OCI-LY3 (cell line): ENCODE data around the gene STUB1.

Source experiments
- H2AFZ ChIP-seq: fragments of 200-600, 300-600 bp; shearing (Covaris generic); 2 replicates; pipeline ENCODE4 v1.6.0; 2014; ENCODE audit warnings: antibody characterized with exemption, low read depth, low read length
- H3K27ac ChIP-seq: fragments of 200-600, 300-600 bp; sonication (generic); 2 replicates; pipeline ENCODE4 v1.5.1; 2014; ENCODE audit warnings: mild to moderate bottlenecking, low read length, moderate library complexity, mixed read lengths
- H3K27me3 ChIP-seq: fragments of 200-600, 300-600 bp; sonication (generic); 2 replicates; pipeline ENCODE4 v1.6.1; 2014; ENCODE audit warnings: low read depth, low read length, mixed read lengths
- H3K36me3 ChIP-seq: fragments of 200-600, 300-600 bp; sonication (generic); replicated peaks from 2 replicates; pipeline ENCODE3; 2014; ENCODE audit warnings: low read depth, low read length, mixed read lengths
- H3K4me1 ChIP-seq: fragments of 300-600, 200-600 bp; sonication (generic); 2 replicates; pipeline ENCODE4 v1.6.1; 2014; ENCODE audit warnings: low read length, mixed read lengths
- H3K4me2 ChIP-seq: fragments of 200-600, 300-600 bp; sonication (generic); 2 replicates; pipeline ENCODE4 v1.6.1; 2014; ENCODE audit warnings: low read length, mixed read lengths
- H3K4me3 ChIP-seq: fragments of 300-600, 200-600 bp; sonication (generic); 2 replicates; pipeline ENCODE4 v1.5.1; 2014; ENCODE audit warnings: antibody characterized with exemption, mild to moderate bottlenecking, low read length, moderate library complexity
- H3K79me2 ChIP-seq: fragments of 300-600, 200-600 bp; shearing (Covaris generic); 2 replicates; pipeline ENCODE4 v1.6.1; 2014; ENCODE audit warnings: mild to moderate bottlenecking, low read length, mixed read lengths
- H3K9ac ChIP-seq: fragments of 300-600, 200-600 bp; shearing (Covaris generic); 2 replicates; pipeline ENCODE4 v1.6.0; 2014; ENCODE audit warnings: mild to moderate bottlenecking, low read length, moderate library complexity
- H3K9me3 ChIP-seq: fragments of 200-600, 300-600 bp; shearing (Covaris generic); 2 replicates; pipeline ENCODE4 v1.6.1; 2014; ENCODE audit warnings: low read length, mixed read lengths; ENCODE audit not compliant: insufficient read depth
- H4K20me1 ChIP-seq: fragments of 200-600, 300-600 bp; sonication (generic); 2 replicates; pipeline ENCODE4 v1.6.1; 2016; ENCODE audit warnings: low read length, mixed read lengths; ENCODE audit not compliant: insufficient read depth
- EZH2phosphoT487 ChIP-seq: fragments of 200-600 bp; shearing (Covaris generic); IDR thresholded peaks from 2 replicates; pipeline ENCODE4 v1.6.1; 2018; ENCODE audit warnings: antibody characterized with exemption, mixed run types, low read depth
- TF ChIP-seq, protein P1 (sequence below): fragments of 200-600, 300-600 bp; sonication (generic); IDR thresholded peaks from 2 replicates; pipeline ENCODE4 v1.5.1; 2014; ENCODE audit warnings: antibody characterized with exemption, low read length, low read depth

Gene STUB1

DNA sequence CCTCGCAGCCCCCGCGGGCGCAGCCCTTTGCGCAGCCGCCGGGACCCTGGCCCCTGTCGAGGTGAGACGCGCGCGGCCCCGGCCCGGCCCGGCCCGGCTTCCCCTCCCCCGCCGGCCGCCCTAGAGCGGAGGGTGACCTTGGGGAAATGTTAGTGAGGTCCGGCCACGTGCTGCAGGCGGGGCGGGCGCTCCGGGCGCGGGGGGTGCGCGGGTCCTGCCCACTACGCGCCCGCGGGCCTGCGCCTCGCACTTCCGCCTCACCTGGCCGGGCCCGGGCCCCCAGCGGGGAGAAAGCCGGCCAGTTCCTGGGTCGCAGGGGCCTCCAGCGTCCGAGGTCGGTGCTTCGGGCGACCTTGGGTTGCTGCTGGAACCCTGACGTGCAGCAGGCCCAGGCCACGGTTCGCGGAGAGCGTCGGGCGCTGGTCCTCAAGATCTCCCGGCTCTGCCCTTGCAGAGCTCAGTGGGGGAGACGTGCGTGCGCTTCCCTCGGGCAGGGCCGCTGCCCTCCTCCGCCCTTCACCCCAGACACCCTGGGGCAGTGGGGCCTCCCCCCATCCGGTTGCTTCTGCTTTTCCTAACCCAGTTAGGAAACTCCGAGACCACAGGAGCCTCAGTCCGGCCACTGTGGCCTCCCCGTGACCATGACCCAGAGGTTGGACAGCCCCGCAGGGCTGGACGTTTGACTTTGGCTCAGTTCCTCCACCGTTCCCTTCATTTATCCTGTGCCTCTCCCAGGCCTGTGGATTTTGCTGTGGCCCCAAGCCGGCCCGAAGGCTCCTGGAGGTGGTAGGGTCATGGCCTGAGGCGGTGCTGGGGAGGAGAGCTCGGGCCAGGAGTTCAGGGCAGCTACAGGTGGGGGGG lies 37.8 kb upstream of the STUB1 start:
- Histone ChIP-seq H3K4me2 (peak overlapping the region; percentile 95), H3K9me3 (no peaks in the 10 kb centered on the region), H3K4me3 (peak overlapping the region; percentile 82), H3K79me2 (peaks cover 35% of the 10 kb centered on the region), H3K27ac (peak overlapping the region; percentile 55), H3K36me3 (peaks cover 3% of the 10 kb centered on the region), H3K27me3 (no peaks in the 10 kb centered on the region), H2AFZ (no peak overlapping the region), H4K20me1 (peaks cover 7% of the 10 kb centered on the region; the same call in 1 of the 2 replicates), H3K4me1 (peaks cover 17% of the 10 kb centered on the region), H3K9ac (peak overlapping the region; percentile 90)
- TF ChIP-seq EZH2phosphoT487: no peak
- TF ChIP-seq, protein P1, sequence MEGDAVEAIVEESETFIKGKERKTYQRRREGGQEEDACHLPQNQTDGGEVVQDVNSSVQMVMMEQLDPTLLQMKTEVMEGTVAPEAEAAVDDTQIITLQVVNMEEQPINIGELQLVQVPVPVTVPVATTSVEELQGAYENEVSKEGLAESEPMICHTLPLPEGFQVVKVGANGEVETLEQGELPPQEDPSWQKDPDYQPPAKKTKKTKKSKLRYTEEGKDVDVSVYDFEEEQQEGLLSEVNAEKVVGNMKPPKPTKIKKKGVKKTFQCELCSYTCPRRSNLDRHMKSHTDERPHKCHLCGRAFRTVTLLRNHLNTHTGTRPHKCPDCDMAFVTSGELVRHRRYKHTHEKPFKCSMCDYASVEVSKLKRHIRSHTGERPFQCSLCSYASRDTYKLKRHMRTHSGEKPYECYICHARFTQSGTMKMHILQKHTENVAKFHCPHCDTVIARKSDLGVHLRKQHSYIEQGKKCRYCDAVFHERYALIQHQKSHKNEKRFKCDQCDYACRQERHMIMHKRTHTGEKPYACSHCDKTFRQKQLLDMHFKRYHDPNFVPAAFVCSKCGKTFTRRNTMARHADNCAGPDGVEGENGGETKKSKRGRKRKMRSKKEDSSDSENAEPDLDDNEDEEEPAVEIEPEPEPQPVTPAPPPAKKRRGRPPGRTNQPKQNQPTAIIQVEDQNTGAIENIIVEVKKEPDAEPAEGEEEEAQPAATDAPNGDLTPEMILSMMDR: no peak

- Histone ChIP-seq H3K36me3 (peaks cover 3% of the 10 kb centered on the region), H2AFZ (no peak overlapping the region), H3K4me2 (peak overlapping the region; percentile 95), H3K79me2 (peaks cover 40% of the 10 kb centered on the region), H3K4me3 (peak overlapping the region; percentile 82), H3K27me3 (no peaks in the 10 kb centered on the region), H4K20me1 (peaks cover 7% of the 10 kb centered on the region; the same call in 1 of the 2 replicates), H3K9ac (peak overlapping the region; percentile 90), H3K9me3 (no peaks in the 10 kb centered on the region), H3K27ac (peak overlapping the region; percentile 55), H3K4me1 (peaks cover 21% of the 10 kb centered on the region)
- TF ChIP-seq, protein P1: no peak
- TF ChIP-seq EZH2phosphoT487: no peak
Observed at GRCh38 chr16:643050-643368, 37.2 kb upstream of the STUB1 start.

- H3K4me1 ChIP-seq: peaks cover 12% of the 10 kb centered on the region
Observed at GRCh38 chr16:644556-644955, 35.7 kb upstream of the STUB1 start.

More at GRCh38 chr16:644556-644955, 35.7 kb upstream of the STUB1 start:
- Histone ChIP-seq H3K4me2 (no peak overlapping the region), H3K79me2 (peaks cover 50% of the 10 kb centered on the region), H4K20me1 (peaks cover 7% of the 10 kb centered on the region; the same call in 1 of the 2 replicates), H3K4me3 (no peak overlapping the region), H3K27ac (no peak overlapping the region), H3K27me3 (no peaks in the 10 kb centered on the region), H3K36me3 (peaks cover 3% of the 10 kb centered on the region), H3K9me3 (no peaks in the 10 kb centered on the region), H3K9ac (no peak overlapping the region), H2AFZ (no peak overlapping the region)
- TF ChIP-seq, protein P1: no peak
- TF ChIP-seq EZH2phosphoT487: no peak
